HG03025 (cell line): Measurements from ENCODE around the gene SH3TC2.

Experiments used
- ATAC-seq: cut with Tn5 transposase; IDR thresholded peaks from one replicate; pipeline ENCODE4 v1.9.1; 2021; ENCODE audit warnings: mild to moderate bottlenecking, moderate library complexity; ENCODE audit not compliant: unreplicated experiment, low FRiP score

Gene SH3TC2

DNA sequence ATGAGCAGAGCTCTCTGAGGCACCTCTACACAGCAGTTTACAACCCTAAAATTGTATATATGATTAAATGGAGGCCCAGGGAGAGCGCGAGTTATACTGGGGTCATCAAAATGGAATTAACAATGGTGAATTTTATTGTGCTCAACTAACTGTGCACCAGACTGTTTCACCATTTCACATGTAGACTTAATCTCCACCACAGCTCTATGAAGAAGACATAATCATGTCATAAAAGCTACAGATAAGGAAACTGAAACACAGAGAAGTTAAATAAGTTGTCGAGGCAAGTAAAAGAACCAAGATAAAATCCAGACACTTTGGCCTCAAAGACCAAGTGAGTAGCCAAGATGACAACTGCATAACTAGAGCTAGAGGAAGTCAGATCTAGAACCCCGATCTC lies 1.5 kb downstream of the SH3TC2 start:
- ATAC-seq, result no peak

- ATAC-seq, result no peak
Observed at GRCh38 chr5:149060325-149060724, 2.5 kb downstream of the SH3TC2 start.

- no peak for ATAC-seq
Observed at GRCh38 chr5:149056616-149057165, 6.2 kb downstream of the SH3TC2 start.

GRCh38 chr5:149054416-149054815 lies 8.4 kb downstream of the SH3TC2 start:
- ATAC-seq, result no peak

GRCh38 chr5:149053072-149053695 lies 9.7 kb downstream of the SH3TC2 start:
- no peak for ATAC-seq

- ATAC-seq, result no peak
Observed at GRCh38 chr5:149049371-149049781, 13.5 kb downstream of the SH3TC2 start.

DNA sequence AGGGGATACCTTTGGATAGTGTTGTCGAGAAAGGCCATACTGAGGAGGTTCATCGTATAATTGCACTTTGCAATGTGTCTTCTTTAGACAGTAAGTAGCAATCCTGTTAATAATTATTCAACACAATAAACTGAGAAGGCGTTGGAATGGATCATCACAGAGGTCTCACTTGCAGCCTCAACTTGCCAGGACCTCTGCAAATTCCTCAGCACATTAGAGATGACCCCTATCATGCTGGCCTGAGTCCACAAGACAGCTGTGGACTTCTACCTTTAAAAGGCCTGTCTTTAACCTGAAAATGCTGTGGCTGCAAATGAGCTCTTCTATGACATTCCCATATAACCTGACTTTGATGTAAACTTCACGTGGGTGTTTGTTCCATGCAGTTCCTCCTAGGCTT lies 14.1 kb downstream of the SH3TC2 start:
- no peak for ATAC-seq

DNA sequence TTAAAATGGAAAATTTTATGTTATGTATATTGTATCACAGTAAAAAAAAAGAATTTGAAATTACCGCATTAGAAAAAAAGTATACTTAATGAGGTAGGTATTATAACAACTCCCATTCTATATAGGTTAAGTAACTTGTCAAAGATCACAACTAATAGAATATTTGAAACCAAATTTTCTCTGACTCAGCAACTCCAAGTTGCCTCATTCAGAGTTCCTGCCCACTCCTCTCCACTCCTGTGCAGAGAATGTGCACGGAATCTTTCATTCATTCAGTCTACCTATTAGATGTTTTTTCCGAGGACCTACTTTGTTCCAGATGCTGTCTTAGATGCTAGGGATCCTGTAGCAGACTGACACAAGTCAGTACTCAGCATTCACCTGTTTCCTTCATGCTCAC lies 15.4 kb downstream of the SH3TC2 start:
- ATAC-seq, result no peak

GRCh38 chr5:149046196-149046829 lies 16.5 kb downstream of the SH3TC2 start:
- no peak for ATAC-seq

- no peak for ATAC-seq
Observed at GRCh38 chr5:149045089-149045460, 17.8 kb downstream of the SH3TC2 start.

DNA sequence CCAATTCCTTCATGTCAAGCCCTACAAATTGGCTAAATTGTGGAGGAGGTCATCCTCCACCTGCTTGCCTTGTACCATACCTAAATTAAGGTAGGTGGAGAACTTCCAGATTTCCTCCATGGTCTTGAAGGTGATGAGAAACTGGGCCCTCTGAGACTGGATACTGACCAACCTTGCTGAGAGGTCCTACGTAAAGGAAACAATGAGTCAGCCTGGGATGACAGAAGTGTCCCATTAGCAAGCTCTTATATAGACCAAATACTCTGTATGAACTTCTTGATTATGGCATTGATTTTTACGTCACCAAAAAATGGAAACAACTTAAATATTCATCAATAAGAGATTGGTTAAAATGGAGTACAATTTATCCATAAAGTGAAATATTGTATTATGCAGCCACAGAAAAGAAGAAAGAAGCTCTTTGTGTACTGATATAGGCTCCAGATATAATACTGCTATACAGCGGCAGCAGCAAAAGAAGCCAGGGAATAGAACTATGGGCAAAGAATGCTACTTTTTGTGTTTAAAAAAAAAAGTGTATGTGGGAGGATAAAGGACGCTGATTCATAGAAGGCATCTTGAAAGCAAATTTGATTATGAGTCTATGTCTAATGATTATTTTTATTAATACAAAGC lies 18.3 kb downstream of the SH3TC2 start:
- no peak for ATAC-seq

GRCh38 chr5:149043641-149044040 lies 19.2 kb downstream of the SH3TC2 start:
- ATAC-seq, result no peak

DNA sequence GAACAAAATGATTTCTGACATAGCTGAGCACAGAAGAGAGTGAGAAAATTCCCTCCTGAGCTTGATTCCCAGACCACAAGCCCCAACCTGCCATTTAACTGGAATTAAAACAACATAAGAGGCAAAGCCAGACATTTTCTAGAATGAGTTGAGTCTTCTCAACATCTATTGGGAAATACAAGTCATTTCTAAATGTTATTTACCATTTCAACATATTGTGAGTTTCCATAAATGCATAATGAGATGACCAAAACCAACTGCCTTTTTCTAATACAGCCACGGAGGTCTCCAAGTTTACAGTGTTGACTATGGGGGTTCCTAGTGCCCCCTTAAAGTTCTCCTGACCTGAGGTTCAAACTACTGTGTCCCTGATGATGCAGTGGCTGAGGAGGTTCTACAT lies 20.0 kb downstream of the SH3TC2 start:
- ATAC-seq, result no peak

DNA sequence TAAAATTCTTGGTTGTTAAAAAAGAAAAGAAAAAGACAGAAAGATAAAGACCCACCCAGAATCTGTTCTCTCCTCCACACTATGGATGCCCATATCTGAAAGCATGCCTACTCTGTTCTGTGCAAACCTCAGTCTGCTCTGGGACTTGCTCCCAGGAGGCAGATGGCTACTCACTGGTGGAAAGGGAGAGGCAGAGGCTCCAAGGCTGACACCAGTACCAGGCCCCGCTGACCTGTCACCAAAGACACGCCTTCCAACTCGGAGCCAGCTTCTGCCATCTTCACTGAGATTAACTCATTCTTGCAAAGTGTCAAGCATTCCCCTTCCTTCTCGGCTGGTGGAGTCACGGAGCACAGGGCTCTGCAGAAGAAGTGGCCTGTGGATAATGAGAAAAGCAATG lies 21.6 kb downstream of the SH3TC2 start:
- ATAC-seq, result no peak

- ATAC-seq, result no peak
Observed at GRCh38 chr5:149040421-149040820, 22.4 kb downstream of the SH3TC2 start.

GRCh38 chr5:149039506-149039905 lies 23.4 kb downstream of the SH3TC2 start:
- no peak for ATAC-seq

GRCh38 chr5:149038336-149039080 lies 24.4 kb downstream of the SH3TC2 start:
- ATAC-seq, result no peak

DNA sequence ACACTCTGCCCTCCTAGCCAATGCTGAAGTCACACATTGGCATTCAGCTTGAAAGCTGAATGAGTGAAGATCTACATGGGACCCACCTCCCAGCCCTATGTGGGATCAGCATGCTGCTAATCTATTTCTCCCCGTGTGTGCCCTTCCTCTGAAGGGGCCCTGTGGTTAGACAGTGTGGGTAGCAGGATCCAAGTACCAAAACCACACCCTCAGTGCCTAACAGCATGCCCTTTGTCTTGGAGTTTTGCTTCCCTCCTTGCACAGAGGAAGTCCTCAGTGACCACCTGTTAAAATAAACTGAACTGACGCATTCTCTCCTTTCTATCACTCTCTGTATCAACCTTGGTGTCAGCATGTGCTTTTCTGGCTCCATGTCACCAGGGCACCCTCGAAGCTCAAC lies 25.0 kb downstream of the SH3TC2 start:
- ATAC-seq, result no peak

GRCh38 chr5:149036970-149037369 lies 25.9 kb downstream of the SH3TC2 start:
- no peak for ATAC-seq

GRCh38 chr5:149036168-149036567 lies 26.7 kb downstream of the SH3TC2 start:
- ATAC-seq, result no peak

DNA sequence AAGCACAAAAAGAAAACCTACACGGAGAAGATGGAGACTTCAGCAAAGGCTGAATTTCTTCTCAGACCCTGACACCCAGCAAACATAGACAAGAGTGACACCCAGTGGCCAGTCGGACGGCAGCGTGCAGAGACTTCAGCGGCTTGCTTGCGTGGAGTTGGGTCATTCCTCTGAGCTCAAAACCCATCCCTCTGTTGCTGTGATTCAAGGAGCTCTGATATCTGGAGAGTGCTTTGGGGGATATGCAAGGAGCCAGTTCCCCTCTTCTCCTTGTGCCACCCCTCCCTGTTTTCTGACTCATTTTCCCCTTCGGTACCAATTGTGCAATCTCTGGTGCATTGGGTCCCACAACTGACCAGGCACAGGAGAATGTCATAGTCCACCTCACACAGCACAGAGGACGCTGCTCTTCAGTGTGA lies 27.5 kb downstream of the SH3TC2 start:
- ATAC-seq, result peak; percentile 57
